ENCODE results near the gene SHISAL1. TPM values are rescaled to one million over a fixed set of nuclear protein-coding genes. Genes with fewer than 3 reads are reported as not detected.

The SHISAL1 gene
- total RNA-seq, 4 donors from 2014 or later: 6.6 to 20.4 (median 12.4) TPM

- Histone ChIP-seq H3K27me3 (no peaks in the 10 kb centered on the region), H3K36me3 (peaks cover 0 to 2% (median 0%) of the 10 kb centered on the region in 4 donors), H3K4me3 (no peak overlapping the region), H3K4me1 (peaks cover 0 to 21% (median 10%) of the 10 kb centered on the region in 4 donors), H3K9me3 (no peaks in the 10 kb centered on the region), H3K27ac (replicated peaks in 1 of 4) (no peak overlapping the region)
- DNase-seq (ENCODE audit: extremely low spot score): no peak
- intact Hi-C loops (cut with DNase I): no loop called here
- WGBS: 92% methylated on average over 22 of the region's 22 CpGs
- TF ChIP-seq CTCF (IDR thresholded peaks at IDR 0.05) (no peak), EP300 (IDR thresholded peaks at IDR 0.05) (no peak), POLR2A (IDR thresholded peaks at IDR 0.05; ENCODE audit: low read depth) (no peak), POLR2AphosphoS5 (IDR thresholded peaks at IDR 0.05) (no peak)
Measured at GRCh38 chr22:44274918-44275630, 37.7 kb downstream of the SHISAL1 start.

GRCh38 chr22:44273175-44273574 lies 39.6 kb downstream of the SHISAL1 start:
- 83% methylated on average over 5 of the region's 5 CpGs for WGBS
- TF ChIP-seq POLR2A (IDR thresholded peaks at IDR 0.05; ENCODE audit: low read depth) (no peak), EP300 (IDR thresholded peaks at IDR 0.05) (no peak), CTCF (IDR thresholded peaks at IDR 0.05) (no peak), POLR2AphosphoS5 (IDR thresholded peaks at IDR 0.05) (no peak)
- Histone ChIP-seq H3K9me3 (no peaks in the 10 kb centered on the region), H3K27ac (replicated peaks in 1 of 4) (no peak overlapping the region), H3K36me3 (peaks cover 0 to 2% (median 0%) of the 10 kb centered on the region in 4 donors), H3K27me3 (no peaks in the 10 kb centered on the region), H3K4me3 (no peak overlapping the region), H3K4me1 (peaks cover 0 to 6% (median 2%) of the 10 kb centered on the region in 4 donors)
- intact Hi-C loops (cut with DNase I): no loop called here
- no peak for DNase-seq (ENCODE audit: extremely low spot score)

GRCh38 chr22:44272401-44272771 lies 40.4 kb downstream of the SHISAL1 start:
- TF ChIP-seq CTCF (IDR thresholded peaks at IDR 0.05) (no peak), EP300 (IDR thresholded peaks at IDR 0.05) (no peak), POLR2AphosphoS5 (IDR thresholded peaks at IDR 0.05) (no peak), POLR2A (IDR thresholded peaks at IDR 0.05; ENCODE audit: low read depth) (no peak)
- H3K27ac ChIP-seq (replicated peaks in 1 of 4): no peak overlapping the region
- intact Hi-C loops (cut with DNase I): no loop called here

GRCh38 chr22:44271732-44272400 lies 40.9 kb downstream of the SHISAL1 start:
- Histone ChIP-seq H3K4me3 (no peak overlapping the region), H3K27me3 (no peaks in the 10 kb centered on the region), H3K9me3 (no peaks in the 10 kb centered on the region), H3K4me1 (peaks cover 0 to 11% (median 6%) of the 10 kb centered on the region in 4 donors), H3K36me3 (peaks cover 0 to 2% (median 0%) of the 10 kb centered on the region in 4 donors), H3K27ac (replicated peaks in 1 of 4) (no peak overlapping the region)
- intact Hi-C loops (cut with DNase I): no loop called here
- no peak for DNase-seq (ENCODE audit: extremely low spot score)
- 90% methylated on average over 11 of the region's 11 CpGs for WGBS
- TF ChIP-seq EP300 (IDR thresholded peaks at IDR 0.05): no peak
- no peak for TF ChIP-seq POLR2A (IDR thresholded peaks at IDR 0.05; ENCODE audit: low read depth)
- no peak for TF ChIP-seq POLR2AphosphoS5 (IDR thresholded peaks at IDR 0.05)
- TF ChIP-seq CTCF (IDR thresholded peaks at IDR 0.05): no peak

More at GRCh38 chr22:44272401-44272771, 40.4 kb downstream of the SHISAL1 start:
- Histone ChIP-seq H3K36me3 (peaks cover 0 to 2% (median 0%) of the 10 kb centered on the region in 4 donors), H3K27me3 (no peaks in the 10 kb centered on the region), H3K4me3 (no peak overlapping the region), H3K4me1 (peaks cover 0 to 6% (median 2%) of the 10 kb centered on the region in 4 donors), H3K9me3 (no peaks in the 10 kb centered on the region)
- 54% methylated on average over 5 of the region's 5 CpGs for WGBS
- no peak for DNase-seq (ENCODE audit: extremely low spot score)
